Kidney (tissue), 14 donors: ENCODE results near the gene PDZD2. TPM values are rescaled to one million over a fixed set of nuclear protein-coding genes. Genes with fewer than 3 reads are reported as not detected.

ENCODE experiments used
- DNase-seq, 5 donors: peaks; one replicate each; pipeline ENCODE4 v3.0.0-alpha.2; 2013 to 2020
- FAIRE-seq: peaks from 2 replicates; lab custom pipeline; 2012; peaks lifted over from hg19 to GRCh38; lab: Jason Lieb, UNC
- H3K27ac ChIP-seq, 2 donors: one replicate each; pipeline ENCODE4 v1.7.0; 2013; ENCODE audit warnings: low read depth in 2 of 2, low read length in 2 of 2, inconsistent platforms in 1 of 2
- H3K27me3 ChIP-seq: one replicate; pipeline ENCODE4 v1.7.1; 2013; ENCODE audit warnings: low read length, inconsistent platforms; ENCODE audit not compliant: control insufficient read depth, insufficient read depth
- H3K36me3 ChIP-seq, 3 donors: one replicate each; pipeline versions ENCODE4 v1.7.0 to v1.7.1; 2013; ENCODE audit warnings: low read length in 3 of 3, control low read depth in 1 of 3, inconsistent platforms in 1 of 3; ENCODE audit not compliant: insufficient read depth in 3 of 3, control insufficient read depth in 2 of 3
- H3K4me1 ChIP-seq, 3 donors: one replicate each; pipeline versions ENCODE4 v1.7.0 to v1.7.1; 2013; ENCODE audit warnings: low read length in 3 of 3, inconsistent platforms in 1 of 3, low read depth in 1 of 3; ENCODE audit not compliant: control insufficient read depth in 2 of 3, insufficient read depth in 2 of 3
- H3K4me3 ChIP-seq, 3 donors: one replicate each; pipeline versions ENCODE4 v1.7.0 to v1.8.1; 2013; ENCODE audit warnings: low read length in 3 of 3, control low read depth in 1 of 3, inconsistent platforms in 1 of 3
- H3K9ac ChIP-seq, 3 donors: one replicate each; pipeline versions ENCODE4 v1.7.0 to v1.7.1; 2013; ENCODE audit warnings: low read length in 3 of 3, control low read depth in 1 of 3, inconsistent platforms in 1 of 3
- H3K9me3 ChIP-seq, 3 donors: one replicate each; pipeline versions ENCODE4 v1.7.0 to v1.7.1; 2013; ENCODE audit warnings: low read length in 3 of 3, control low read depth in 1 of 3, inconsistent platforms in 1 of 3; ENCODE audit not compliant: control insufficient read depth in 2 of 3, insufficient read depth in 1 of 3
- intact Hi-C: fragments of 100-400 bp; cut with DNase I; formaldehyde crosslinking; loops from one replicate; pipeline ENCODE4 v1.11.1; 2022
- microRNA-seq: library from miRNA; unstranded; fragments of <30 nt; microRNA quantifications from one replicate; pipeline ENCODE4 v1.2.0, GENCODE V29; 2020
- polyA plus RNA-seq: library from polyadenylated mRNA; stranded (reverse); fragments of 350-450 nt; fragmentation: Illumina TruSeq; extraction: RNeasy Lipid Tissue Mini Kit (QIAGEN cat#74804); gene quantifications from one replicate; pipeline ENCODE4 v1.2.3, GENCODE V29; 2014; ENCODE audit warnings: low read depth, low replicate concordance; ENCODE audit not compliant: insufficient read depth
- total RNA-seq: library from RNA; stranded (reverse); fragmentation: NEBNext Ultra II Directional; extraction: Animal tissue kit (Norgen Biotek cat#: 25700); gene quantifications from one replicate; pipeline ENCODE4 v1.2.1, GENCODE V29; 2021
- TF ChIP-seq, protein P1 (sequence below): IDR thresholded peaks from 3 replicates; pipeline ENCODE4 v1.5.1; 2012; ENCODE audit warnings: mild to moderate bottlenecking, moderate library complexity, borderline replicate concordance; ENCODE audit not compliant: insufficient read depth; ENCODE audit errors: extremely low read depth
- donor health status: control.
- donor health status: control.
- donor health status: control.
- donor health status: control.
- donor health status: control.
- donor health status: DM: yes; HTN: yes; CAD: no.
- donor health status: Normal renal cell carcinoma (clear cell type).

The PDZD2 gene
- total and polyA plus RNA-seq, 2 donors from 2014 or later = 6.2 to 14.8 TPM

DNA sequence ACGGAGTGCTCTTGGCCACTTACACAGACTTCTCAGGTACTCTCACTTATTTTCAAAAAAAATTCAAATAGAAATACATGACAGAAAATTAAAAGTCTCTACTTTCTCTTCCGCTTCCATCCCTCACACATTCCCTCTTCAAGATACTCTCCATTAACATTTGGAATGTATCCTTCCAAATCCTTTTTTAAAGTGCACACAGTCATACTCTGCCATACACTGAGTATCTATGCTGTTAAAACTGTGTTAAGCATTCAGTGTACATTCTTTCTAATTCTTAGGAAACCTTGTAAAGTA lies 519.7 kb downstream of the PDZD2 start:
- TF ChIP-seq, protein P1, sequence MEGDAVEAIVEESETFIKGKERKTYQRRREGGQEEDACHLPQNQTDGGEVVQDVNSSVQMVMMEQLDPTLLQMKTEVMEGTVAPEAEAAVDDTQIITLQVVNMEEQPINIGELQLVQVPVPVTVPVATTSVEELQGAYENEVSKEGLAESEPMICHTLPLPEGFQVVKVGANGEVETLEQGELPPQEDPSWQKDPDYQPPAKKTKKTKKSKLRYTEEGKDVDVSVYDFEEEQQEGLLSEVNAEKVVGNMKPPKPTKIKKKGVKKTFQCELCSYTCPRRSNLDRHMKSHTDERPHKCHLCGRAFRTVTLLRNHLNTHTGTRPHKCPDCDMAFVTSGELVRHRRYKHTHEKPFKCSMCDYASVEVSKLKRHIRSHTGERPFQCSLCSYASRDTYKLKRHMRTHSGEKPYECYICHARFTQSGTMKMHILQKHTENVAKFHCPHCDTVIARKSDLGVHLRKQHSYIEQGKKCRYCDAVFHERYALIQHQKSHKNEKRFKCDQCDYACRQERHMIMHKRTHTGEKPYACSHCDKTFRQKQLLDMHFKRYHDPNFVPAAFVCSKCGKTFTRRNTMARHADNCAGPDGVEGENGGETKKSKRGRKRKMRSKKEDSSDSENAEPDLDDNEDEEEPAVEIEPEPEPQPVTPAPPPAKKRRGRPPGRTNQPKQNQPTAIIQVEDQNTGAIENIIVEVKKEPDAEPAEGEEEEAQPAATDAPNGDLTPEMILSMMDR = no peak
- H3K36me3 ChIP-seq = no peaks in the 10 kb centered on the region
- no peak for DNase-seq
- H3K4me3 ChIP-seq = no peak overlapping the region
- H3K27ac ChIP-seq = no peak overlapping the region
- intact Hi-C loops = no loop called here
- H3K4me1 ChIP-seq = peaks cover 0 to 17% (median 9%) of the 10 kb centered on the region in 3 donors
- no peaks in the 10 kb centered on the region for H3K27me3 ChIP-seq
- FAIRE-seq = no peak
- H3K9ac ChIP-seq = no peak overlapping the region
- H3K9me3 ChIP-seq = no peaks in the 10 kb centered on the region

DNA sequence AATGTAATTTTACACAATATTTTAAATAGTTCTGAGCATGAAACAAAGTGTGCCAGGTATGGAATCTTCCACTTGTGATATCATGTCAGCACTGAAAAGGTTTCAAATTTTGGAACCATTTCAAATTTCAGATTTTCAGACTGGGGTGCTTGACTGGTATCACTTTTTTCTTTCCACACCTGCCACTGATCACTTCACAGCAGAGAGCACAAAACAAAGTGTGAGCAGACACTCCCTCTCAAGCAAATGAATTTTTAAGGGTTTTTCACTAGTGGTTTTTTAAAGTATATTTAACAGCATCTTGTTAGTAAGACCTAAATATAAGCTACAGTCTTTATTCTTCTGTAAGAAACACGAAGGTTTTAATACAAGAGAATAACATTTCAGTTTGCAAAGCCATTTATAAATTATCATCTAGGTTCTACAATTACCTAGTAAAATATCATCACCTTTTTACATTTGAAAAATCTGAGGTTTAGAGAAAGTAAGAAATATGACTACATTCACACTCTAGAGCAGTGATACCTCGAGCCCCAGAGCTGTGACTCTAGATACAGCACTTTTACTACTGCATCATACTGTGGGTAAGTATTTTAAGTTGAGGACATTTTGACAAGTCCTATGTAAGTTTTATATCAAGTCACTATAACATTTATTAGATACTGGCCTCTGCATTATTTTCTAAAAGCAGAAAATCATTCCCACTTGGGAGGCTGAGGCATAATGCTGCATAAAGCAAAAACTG lies 520.6 kb downstream of the PDZD2 start:
- intact Hi-C loops = no loop called here
- Histone ChIP-seq H3K36me3 (no peaks in the 10 kb centered on the region), H3K27ac (no peak overlapping the region), H3K9ac (no peak overlapping the region), H3K4me1 (peaks cover 0 to 18% (median 9%) of the 10 kb centered on the region in 3 donors), H3K27me3 (no peaks in the 10 kb centered on the region), H3K9me3 (no peaks in the 10 kb centered on the region), H3K4me3 (no peak overlapping the region)
- no peak for DNase-seq
- FAIRE-seq = no peak
- TF ChIP-seq, protein P1 = no peak

DNA sequence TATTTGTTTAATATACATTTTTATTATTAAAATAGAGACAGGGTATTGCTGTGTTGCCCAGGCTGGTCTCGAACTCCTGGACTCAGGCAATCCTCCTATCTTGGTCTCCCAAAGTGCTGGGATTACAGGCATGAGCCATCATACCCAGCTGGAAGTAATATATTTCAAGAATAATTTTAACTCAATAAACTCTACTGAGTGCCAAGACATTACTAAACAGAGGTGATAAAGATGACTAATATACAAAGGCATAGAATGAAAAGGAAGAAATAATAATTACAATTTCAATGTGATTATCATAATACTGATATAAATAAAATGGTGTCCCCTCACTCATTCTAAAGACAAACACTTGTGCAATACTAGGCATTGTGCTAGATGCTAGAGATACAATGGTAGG lies 521.3 kb downstream of the PDZD2 start:
- no peaks in the 10 kb centered on the region for H3K27me3 ChIP-seq
- DNase-seq (no peak), FAIRE-seq (no peak)
- intact Hi-C loops = no loop called here
- H3K4me3 ChIP-seq = no peak overlapping the region
- no peaks in the 10 kb centered on the region for H3K9me3 ChIP-seq
- H3K4me1 ChIP-seq = peaks cover 0 to 14% (median 9%) of the 10 kb centered on the region in 3 donors
- H3K27ac ChIP-seq = no peak overlapping the region
- H3K9ac ChIP-seq = no peak overlapping the region
- TF ChIP-seq, protein P1 = no peak
- no peaks in the 10 kb centered on the region for H3K36me3 ChIP-seq

Small RNAs within 50 kb of the gene (microRNA-seq; reads per million reads assigned to microRNA genes)
- not detected for gene MIR4279

Other genes with a start within 250 kb of the PDZD2 start
- gene DROSHA, start 107.0 kb upstream of the PDZD2 start, total RNA-seq = 51.6 TPM
- 39.9 TPM for gene DROSHA, start 107.0 kb upstream of the PDZD2 start, polyA plus RNA-seq
- gene C5orf22, start 106.8 kb upstream of the PDZD2 start, total RNA-seq = 22.5 TPM
- gene C5orf22, start 106.8 kb upstream of the PDZD2 start, polyA plus RNA-seq = 8.2 TPM